GM19395 (cell line): ENCODE measurements around the gene ZNF646.
A peak's percentile ranks its signal among the peaks of the same experiment; 100 is the strongest.

ENCODE experiments used
- ATAC-seq: cut with Tn5 transposase; IDR thresholded peaks from one replicate; pipeline ENCODE4 v1.9.1; 2021; ENCODE audit warnings: mild to moderate bottlenecking, moderate library complexity; ENCODE audit not compliant: unreplicated experiment

Gene ZNF646

DNA sequence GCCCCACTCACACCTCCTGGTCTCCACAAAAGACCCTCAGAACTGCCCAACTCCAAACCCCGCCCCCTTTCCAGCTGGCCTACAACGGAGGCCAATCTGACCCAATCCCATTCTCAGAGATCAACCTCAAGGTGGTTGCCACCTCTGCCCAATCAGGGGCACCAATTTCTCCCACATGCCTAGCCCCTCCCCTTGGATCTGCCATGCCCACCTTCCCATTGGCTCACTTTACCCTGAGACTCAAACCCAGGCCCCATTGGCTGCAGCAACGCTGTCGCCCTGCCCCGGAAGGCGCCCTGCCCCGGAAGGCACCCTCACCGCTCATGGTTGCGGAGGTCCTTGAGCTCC lies 10.8 kb upstream of the ZNF646 start:
- ATAC-seq, result no peak

DNA sequence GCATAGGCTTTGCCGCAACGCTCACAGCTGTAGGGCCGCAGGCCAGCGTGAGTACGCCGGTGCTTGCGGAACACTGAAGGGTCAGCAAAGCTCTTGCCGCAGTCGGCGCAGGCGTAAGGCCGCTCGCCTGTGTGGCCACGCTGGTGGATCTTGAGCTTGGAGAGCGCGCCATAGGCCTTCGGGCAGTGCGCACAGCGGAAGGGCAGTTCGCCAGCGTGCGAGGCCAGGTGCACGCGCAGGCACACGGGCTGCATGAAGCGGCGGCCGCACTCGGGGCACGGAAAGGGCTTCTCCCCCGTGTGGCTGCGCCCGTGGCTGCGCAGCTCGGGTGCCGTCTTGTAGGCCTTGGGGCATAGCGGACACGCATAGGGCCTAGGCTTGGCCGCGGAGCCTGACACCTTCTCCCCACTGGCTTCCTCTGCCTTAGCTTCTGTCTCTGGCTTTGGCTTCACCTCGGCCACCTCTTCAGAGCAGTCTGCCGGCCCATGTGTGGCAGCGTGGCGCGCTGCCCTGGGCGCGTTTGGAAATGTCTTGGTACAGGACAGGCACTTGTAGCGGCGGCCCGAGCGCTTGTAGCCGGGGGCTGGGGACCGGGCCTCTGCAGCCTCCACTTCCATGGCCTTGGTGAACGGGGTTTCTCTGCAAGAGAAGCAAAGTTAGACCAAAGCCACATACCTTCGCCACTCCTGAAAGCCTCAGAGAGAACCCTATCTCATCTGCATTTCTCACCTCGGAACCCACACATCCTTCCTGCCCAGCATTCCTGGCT lies 10.2 kb upstream of the ZNF646 start:
- no peak for ATAC-seq

DNA sequence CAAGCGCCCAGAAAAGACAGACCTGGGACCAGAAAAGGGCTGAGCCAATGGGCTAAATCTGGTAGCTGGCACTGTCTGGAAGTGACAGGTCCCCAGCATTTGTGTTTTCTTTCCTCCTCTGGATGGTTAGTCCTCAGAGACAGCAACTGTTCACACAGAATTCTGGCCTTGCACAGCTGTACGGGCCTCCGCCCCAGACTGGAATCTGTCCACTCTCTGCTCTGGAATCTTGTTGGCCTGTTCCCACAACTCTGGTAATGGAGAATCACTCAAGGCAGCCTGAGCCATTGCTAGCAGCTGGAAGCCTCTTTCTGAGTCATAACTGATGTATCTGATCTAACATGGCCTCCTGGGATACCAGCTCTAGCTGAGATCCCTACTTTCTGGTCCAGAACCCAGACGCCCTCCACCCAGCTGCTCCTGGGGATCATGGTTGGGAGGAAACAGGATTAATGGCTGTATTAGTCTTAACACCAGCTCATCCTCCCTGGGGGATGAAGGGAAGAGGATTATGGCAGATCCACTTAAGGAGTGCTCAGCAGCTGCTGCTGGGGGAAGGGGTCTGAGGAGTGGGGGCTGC lies 9.2 kb upstream of the ZNF646 start:
- no peak for ATAC-seq

DNA sequence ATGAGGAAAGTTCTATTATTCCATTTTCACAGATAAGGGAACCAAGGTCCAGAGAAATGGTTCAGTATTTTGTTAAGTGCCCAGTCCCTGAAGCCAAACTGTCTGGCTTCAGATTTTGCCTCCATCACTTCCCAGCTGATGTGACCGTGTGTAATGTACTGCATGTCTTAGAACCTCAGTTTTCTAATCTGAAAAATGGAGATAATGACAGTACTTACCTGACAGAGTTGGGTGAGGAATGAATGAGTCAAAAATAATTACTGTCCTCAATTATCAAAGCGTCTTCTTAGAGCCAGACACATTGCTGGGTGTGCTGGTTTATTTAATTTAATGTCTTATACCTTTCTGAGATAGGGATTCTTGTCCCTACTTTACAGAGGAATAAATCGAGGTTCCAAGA lies 6.9 kb upstream of the ZNF646 start:
- no peak for ATAC-seq

DNA sequence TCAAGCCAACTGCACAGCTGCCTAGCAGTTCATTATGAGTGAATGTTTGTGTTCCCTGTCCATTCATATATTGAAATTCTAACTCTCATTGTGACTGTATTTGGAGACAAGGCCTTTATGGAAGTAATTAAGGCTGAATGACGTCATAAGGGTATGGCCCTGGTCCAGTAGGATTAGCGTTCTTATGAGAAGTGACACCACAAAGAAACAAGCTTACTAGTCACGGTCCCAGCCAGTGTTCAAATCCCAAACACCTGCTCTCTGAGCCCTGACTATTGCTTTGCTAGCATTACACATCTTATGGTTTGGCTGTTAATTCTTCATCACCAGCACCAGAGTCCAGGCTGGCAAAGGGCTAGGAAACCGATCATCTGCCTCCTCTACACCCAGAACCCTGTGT lies 2.4 kb upstream of the ZNF646 start:
- ATAC-seq, result no peak

DNA sequence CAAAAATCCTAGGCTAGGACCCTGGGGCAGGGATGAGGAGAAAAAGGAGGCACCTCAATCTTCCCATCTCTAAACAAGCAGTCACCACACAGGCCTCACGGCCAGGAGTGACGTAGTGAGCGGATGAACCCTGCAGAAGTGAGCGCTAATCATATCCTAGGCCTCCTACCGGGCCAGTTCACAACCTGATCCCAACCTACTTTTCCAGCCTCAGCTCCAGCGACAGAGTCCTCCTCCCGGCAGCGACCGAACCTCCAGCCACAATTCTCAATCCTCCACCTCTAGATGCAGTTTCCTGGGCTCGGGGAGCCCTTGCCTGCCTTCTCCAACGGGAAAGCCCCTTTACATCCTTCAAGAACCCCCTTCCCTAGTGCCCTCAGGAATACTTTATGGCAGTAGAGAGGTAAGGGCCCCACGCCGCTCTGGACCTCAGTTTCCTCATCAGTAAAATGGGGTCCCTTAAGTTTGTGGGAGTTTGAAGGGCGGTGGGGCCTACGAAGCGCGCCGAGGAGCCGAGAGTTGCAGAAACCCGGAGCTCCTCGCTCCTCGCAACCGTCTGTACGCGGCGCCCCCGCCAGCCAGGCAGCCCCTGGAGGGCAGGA lies 1.6 kb upstream of the ZNF646 start:
- ATAC-seq, result no peak

DNA sequence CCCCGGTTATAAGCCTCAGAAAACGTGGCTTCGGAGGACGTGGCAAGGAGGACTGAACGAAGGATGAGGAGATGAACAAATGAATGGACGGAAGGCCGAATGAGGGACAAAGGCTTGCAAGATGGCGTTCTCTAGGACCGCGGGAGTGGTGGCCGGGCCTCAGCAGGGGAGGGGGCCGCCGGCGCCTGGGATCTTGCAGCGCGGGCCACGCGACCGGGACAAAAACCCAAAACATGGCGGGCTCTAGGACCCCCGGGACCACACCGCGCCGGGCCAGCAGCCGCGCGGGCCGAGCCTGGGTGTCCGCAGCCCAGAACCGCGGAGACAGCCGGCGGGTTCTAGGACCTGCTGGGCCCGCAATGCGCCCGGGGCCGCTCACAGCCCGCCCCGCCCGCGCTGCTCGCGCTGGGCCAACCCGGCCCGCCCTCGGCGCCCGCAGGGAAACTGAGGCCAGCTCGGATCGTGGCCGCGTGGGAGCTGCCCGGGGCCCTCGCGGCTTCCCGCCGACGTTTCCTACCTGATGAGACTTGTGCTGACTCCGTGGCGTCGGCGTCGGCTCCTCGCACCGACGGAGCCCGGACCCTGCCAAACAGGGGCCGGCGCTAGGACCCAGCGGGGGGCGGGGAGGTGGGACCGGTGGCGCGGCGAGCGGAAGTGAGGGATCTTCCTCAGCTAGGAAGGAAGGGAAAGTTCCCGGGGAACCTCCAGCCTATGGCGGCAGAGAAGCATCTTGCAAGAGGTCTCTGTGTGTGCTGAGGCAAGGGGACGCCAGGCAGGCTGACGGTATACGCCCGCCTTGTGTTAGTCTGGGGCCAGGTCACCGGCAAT lies 866 bp upstream of the ZNF646 start:
- peak; percentile 54 for ATAC-seq

DNA sequence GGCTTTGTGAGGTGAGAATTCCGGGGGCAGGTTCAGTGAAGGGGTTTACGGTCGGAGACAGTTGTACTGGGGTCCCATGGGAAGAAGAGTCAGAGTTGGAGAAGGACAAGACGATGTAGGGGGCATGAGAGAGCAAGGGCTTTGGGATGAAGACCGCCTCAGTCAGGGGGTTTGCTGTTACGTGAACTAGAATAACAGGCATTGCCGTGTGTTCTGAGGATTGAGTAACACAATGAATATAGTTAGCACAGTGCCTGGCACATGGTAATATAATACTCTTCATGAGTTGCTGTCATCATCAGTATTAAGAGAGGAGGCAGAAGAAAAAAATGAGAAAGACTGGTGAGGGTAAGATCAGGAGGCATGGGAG lies 577 bp downstream of the ZNF646 start:
- ATAC-seq, result no peak

DNA sequence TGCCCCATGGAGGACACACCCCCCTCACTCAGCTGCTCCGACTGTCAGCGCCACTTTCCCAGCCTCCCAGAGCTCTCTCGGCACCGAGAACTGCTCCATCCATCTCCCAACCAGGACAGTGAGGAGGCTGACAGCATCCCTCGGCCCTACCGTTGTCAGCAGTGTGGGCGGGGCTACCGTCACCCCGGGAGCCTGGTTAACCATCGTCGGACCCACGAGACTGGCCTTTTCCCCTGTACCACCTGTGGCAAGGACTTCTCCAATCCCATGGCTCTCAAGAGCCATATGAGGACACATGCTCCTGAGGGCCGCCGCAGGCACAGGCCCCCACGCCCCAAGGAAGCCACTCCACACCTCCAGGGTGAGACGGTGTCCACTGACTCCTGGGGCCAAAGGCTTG lies 2.1 kb downstream of the ZNF646 start:
- no peak for ATAC-seq

DNA sequence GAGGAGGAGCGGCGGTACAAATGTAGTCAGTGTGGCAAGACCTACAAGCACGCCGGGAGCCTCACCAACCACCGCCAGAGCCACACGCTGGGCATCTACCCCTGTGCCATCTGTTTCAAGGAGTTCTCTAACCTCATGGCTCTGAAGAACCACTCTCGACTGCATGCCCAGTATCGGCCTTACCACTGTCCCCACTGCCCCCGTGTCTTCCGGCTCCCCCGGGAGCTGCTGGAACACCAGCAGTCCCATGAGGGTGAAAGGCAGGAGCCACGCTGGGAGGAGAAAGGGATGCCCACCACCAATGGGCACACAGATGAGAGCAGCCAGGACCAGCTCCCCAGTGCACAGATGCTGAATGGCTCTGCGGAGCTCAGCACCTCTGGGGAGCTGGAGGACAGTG lies 2.8 kb downstream of the ZNF646 start:
- no peak for ATAC-seq

DNA sequence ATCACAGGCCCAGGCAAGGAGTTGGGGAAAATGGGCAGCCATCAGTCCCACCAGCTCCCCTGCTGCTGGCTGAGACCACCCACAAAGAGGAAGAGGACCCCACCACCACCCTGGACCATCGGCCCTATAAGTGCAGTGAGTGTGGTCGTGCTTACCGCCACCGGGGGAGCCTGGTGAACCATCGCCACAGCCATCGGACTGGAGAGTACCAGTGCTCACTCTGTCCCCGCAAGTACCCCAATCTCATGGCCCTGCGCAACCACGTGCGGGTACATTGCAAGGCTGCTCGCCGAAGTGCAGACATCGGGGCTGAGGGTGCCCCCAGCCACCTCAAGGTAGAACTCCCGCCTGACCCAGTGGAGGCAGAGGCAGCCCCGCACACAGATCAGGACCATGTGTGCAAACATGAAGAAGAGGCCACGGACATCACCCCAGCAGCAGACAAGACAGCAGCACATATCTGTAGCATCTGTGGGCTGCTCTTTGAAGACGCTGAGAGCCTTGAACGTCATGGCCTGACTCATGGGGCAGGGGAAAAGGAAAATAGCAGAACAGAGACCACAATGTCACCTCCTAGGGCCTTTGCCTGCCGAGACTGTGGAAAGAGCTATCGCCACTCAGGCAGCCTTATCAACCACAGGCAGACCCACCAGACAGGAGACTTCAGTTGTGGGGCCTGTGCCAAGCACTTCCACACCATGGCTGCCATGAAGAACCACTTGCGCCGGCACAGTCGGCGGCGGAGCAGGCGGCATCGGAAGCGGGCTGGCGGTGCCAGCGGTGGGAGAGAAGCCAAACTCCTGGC lies 3.6 kb downstream of the ZNF646 start:
- ATAC-seq, result no peak

DNA sequence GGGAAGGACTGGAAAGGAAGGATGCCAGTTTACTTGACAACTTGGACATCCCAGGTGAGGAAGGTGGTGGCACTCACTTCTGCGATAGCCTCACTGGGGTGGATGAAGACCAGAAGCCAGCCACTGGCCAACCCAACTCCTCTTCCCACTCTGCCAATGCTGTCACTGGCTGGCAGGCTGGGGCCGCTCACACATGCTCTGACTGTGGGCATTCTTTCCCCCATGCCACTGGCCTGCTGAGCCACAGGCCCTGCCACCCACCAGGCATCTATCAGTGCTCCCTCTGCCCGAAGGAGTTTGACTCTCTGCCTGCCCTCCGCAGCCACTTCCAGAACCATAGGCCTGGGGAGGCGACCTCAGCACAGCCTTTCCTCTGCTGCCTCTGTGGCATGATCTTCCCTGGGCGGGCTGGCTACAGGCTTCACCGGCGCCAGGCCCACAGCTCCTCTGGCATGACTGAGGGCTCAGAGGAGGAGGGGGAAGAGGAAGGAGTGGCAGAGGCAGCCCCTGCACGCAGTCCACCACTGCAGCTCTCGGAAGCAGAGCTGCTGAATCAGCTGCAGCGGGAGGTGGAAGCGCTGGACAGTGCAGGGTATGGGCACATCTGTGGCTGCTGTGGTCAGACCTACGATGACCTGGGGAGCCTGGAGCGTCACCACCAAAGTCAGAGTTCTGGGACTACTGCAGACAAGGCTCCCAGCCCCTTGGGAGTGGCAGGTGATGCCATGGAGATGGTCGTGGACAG lies 4.5 kb downstream of the ZNF646 start:
- ATAC-seq, result no peak

DNA sequence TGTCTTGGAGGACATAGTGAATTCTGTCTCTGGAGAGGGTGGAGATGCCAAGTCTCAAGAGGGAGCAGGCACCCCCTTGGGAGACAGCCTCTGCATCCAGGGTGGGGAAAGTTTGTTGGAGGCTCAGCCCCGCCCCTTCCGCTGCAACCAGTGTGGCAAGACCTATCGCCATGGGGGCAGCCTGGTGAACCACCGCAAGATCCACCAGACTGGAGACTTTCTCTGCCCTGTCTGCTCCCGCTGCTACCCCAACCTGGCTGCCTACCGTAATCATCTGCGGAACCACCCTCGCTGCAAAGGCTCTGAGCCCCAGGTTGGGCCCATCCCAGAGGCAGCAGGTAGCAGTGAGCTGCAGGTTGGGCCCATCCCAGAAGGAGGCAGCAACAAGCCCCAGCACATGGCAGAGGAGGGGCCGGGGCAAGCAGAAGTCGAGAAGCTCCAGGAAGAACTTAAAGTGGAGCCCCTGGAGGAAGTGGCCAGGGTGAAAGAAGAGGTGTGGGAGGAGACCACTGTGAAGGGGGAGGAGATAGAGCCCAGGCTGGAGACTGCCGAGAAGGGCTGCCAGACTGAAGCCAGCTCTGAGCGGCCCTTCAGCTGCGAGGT lies 5.2 kb downstream of the ZNF646 start:
- ATAC-seq, result no peak

DNA sequence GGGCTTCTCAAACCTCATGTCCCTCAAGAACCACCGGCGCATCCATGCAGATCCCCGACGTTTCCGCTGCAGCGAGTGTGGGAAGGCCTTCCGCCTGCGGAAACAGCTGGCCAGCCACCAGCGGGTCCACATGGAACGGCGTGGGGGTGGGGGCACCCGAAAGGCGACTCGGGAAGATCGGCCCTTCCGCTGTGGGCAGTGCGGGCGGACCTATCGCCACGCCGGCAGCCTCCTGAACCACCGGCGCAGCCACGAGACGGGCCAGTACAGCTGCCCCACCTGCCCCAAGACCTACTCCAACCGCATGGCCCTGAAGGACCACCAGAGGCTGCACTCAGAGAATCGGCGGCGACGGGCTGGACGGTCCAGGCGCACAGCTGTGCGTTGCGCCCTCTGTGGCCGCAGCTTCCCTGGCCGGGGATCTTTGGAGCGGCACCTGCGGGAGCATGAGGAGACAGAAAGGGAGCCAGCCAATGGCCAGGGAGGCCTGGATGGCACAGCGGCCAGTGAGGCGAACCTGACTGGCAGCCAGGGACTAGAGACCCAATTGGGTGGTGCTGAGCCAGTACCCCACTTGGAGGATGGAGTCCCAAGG lies 5.9 kb downstream of the ZNF646 start:
- no peak for ATAC-seq

DNA sequence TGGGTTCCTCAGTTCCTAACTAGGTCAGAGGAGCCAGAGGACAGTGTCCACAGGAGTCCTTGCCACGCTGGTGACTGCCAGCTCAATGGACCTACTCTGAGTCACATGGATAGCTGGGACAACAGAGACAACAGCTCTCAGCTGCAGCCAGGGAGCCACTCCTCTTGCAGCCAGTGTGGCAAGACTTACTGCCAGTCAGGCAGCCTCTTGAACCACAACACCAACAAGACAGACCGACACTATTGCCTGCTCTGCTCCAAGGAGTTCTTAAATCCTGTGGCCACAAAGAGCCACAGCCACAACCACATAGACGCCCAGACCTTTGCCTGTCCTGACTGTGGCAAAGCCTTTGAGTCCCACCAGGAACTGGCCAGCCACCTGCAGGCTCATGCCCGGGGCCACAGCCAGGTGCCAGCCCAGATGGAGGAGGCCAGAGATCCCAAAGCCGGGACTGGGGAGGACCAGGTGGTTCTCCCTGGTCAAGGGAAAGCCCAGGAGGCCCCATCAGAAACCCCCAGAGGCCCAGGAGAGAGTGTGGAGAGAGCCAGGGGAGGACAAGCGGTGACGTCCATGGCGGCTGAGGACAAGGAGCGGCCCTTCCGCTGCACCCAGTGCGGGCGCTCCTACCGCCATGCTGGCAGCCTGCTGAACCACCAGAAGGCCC lies 6.7 kb downstream of the ZNF646 start:
- ATAC-seq, result no peak

DNA sequence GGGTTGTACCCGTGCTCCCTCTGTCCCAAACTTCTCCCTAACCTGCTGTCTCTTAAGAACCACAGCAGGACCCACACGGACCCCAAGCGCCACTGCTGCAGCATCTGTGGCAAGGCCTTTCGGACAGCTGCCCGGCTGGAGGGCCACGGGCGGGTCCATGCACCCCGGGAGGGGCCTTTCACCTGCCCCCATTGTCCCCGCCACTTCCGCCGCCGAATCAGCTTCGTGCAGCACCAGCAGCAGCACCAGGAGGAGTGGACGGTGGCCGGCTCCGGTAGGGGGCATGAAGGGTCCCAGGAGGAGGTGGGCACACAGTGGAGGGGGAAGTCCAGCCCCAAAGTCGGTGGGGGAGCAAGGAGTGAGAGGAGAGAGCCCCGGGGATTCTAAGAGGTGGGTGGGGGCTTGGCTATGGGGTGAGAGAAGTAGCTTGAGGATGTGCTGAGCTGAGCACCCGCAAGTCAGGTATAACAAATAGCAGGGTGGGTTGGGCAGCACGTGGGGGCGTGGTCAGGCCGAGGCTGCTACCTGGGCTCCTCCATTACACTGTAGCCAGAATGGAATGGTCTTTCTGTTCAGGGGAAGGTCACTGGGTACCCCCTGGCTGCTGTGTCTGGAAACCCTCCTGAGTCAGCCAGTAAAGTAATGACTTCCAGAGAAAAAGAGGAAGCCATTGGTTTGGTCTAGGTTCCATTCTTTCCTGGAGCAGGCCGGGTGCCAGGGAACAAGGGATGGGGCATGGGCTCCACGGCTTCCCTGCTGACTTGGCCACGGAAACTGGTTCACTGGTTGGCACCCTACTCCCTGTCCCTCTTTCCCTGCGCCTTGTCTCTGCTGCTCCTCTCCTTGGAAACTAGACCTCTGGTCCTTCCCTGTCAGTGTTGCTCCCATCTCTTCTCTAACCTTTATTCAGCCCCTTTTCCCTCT lies 7.5 kb downstream of the ZNF646 start:
- no peak for ATAC-seq

DNA sequence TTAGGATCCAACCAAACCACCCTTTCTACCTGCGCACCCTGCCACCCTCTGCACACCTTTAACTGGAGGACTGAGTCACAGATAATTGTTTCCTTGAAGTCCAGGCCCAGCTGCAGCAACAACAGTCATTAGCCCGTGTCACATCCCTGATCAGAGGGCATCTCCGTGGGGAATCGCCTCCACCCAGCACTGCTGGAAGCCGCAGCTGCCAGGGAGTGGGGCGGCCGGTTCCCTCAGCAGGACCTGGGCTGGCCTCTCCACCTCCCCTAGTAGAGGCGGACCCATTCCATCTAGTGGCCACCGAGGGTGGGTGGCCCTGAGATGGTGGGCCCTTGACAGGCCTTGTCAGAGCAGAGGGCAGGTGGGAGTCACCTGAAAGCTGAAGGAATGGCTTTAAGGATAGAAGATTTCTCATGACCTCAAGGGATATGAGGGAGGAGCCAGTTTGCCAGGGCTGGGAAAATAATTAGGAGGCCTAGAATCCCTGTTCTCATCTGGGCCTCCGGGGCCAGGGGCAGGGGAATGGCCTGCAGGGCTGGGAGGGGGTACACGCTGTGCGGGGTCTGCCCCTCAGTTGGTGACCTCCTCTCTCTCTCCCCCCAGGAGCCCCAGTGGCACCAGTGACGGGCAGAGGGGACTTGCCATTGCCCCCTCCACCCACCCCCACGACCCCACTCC lies 8.3 kb downstream of the ZNF646 start:
- no peak for ATAC-seq
